ENCODE data around the gene RAB11A. TPM values are rescaled to one million over a fixed set of nuclear protein-coding genes. Genes with fewer than 3 reads are reported as not detected.
"Not testable (repeated sequence)": the region's sequence is repeated elsewhere in the genome, so short reads cannot be mapped to it uniquely, and the experiment has no call there.

RAB11A gene
- polyA plus RNA-seq, 4 donors: 244 to 340 (median 286) TPM

GRCh38 chr15:65841121-65841930, 28.0 kb upstream of the RAB11A start:
- DNase-seq (ENCODE audit: low read depth in 4 of 4, low spot score in 3 of 4): no peak

GRCh38 chr15:65845826-65846519, 23.3 kb upstream of the RAB11A start:
- no peak for DNase-seq (ENCODE audit: low read depth in 4 of 4, low spot score in 3 of 4)

DNA sequence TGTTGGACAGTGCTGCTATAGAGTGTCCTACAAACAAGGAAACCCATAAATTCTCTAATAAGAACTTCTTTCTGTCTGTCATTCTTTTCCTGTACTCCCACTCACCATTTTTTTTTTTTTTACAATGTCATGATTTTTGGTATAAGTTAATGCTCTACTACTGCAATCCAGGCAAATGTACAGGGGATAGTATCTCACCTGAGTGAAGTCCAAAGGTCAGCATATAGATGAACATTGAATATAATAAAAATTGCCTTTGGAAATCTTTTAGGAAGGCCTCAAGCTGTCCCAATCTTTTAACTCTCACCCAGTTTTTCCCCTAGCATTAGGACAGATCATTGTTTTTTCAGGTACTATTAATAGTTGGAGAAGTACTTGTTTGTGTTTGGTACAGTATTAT, 21.3 kb upstream of the RAB11A start:
- no peak for DNase-seq (ENCODE audit: low read depth in 4 of 4, low spot score in 3 of 4)

DNA sequence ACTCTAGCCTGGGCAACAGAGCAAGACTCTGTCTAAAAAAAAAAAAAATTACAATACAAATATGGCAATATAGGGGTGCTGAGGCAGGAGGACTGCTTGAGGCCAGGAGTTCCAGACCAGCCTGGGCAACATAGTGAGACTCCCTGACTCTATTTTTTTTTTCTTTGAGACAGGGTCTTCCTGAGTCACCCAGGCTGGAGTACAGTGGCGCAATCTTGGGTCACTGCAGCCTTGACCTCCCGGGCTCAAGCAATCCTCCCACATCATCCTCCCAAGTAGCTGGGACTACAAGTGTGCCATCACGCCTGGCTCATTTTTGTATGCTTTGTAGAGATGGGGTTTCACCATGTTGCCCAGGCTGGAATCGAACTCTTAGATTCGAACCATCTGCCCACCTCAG, 17.3 kb upstream of the RAB11A start:
- no peak for DNase-seq (ENCODE audit: low read depth in 4 of 4, low spot score in 3 of 4)

GRCh38 chr15:65856821-65857455, 12.4 kb upstream of the RAB11A start:
- no peak for DNase-seq (ENCODE audit: low read depth in 4 of 4, low spot score in 3 of 4)

- no peak for DNase-seq (ENCODE audit: low read depth in 4 of 4, low spot score in 3 of 4)
These were observed 11.4 kb upstream of the RAB11A start for GRCh38 chr15:65857718-65858402.

- DNase-seq (ENCODE audit: low read depth in 4 of 4, low spot score in 3 of 4): no peak
These were observed 6.6 kb upstream of the RAB11A start for GRCh38 chr15:65862682-65863081.

DNA sequence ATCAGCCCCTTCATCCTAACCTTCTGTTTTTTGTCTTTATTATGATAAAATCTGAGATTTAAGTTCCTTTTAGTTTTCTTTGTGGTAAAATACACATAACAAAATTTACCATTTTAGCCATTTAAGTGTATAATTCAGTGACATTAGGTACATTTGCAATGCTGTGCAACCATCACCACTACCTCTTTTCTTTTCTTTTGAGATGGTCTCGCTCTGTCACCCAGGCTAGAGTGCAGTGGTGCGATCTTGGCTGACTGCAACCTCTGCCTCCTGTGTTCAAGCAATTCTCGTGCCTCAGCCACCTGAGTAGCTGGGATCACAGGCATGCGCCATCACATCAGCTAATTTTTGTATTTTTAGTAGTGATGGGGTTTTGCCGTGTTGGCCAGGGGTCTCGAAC, 6.2 kb upstream of the RAB11A start:
- DNase-seq (ENCODE audit: low read depth in 4 of 4, low spot score in 3 of 4): no peak

- DNase-seq (ENCODE audit: low read depth in 4 of 4, low spot score in 3 of 4): no peak
These were observed 2.0 kb upstream of the RAB11A start for GRCh38 chr15:65867244-65867643.

DNA sequence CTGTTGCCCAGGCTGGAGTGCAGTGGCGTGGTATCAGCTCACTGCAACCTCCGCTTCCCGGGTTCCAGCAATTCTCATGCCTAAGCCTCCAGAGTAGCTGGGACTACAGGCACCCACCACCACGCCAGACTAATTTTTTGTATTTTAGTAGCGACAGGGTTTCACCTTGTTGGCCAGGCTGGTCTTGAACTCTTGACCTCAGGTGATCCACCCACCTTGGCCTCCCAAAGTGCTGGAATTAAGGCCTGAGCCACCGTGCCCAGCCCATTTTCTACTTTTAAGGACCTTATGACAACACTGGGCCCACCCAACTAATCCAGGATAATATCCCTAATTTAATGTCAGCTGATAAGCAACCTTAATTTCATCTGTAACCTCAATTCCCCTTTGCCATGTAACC, 1.4 kb upstream of the RAB11A start:
- not testable (repeated sequence) for DNase-seq (ENCODE audit: low read depth in 4 of 4, low spot score in 3 of 4)

DNA sequence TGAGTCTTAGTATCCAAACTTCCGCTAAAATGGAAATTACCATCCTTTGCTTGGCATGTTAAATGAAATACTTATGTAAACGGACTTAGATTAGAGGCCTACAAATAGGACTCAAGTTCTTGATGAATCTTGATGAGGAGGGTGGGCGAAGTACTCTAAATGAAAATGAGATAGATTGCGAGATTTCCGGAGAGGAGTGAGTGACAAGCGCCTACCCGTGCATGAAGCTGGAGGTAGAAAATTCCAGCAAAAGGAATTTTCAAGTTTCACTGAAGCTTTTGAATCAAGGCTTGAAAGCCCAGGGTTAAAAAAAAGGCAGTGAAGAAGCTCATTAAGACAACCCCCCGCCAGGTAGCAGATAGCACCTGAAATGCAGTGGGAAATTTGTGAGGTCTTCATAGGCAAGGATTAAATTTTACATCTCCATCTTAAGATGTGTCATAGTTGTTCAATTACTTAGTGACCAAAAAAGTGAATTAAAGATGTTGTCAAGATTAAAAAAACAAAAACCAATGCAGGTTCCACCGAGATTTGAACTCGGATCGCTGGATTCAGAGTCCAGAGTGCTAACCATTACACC, 655 bp upstream of the RAB11A start:
- no peak for DNase-seq (ENCODE audit: low read depth in 4 of 4, low spot score in 3 of 4)

DNA sequence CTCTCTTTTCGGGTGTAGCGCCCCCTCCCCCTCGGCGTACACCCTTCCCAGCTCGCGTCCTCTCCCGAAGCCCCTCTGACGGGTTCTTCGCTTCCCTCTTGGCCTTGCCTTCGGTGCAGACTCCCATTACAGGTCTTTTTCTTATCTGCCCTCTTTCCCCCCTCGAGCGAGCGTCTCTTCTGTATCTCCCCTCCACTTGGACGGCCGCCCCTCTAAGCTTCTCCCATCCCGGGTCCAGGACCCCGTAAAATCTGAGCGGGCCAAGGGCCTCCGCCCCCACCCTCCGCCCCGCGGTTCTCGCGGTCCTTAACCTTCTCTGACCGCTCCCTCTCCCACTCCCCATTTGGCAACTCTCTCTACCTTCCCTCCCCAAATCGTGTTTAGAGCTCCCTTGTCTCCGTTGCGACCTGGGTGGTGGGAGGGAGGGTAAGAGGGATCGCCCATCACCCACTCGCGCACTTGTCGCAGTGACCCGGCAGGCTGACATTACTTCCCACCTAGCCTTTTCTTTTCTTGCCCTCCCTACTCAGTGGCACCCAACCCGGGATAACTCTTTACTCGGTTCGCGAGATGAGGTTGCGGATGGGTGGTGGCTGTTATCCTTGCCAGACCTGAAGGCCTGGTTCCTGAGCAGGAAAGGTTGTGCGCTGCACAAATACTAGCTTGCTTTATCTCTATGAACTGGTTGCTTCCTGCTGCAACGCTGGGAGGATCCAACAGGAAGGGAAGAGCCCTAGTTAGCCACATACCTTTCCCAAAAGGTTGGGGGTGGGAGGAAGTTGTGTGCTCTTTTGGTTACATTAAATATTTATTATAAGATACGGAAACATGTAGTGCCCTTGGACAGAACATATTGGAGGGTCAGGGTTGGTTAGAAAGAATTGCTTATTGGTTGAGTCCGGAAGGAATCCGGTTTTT, 922 bp downstream of the RAB11A start:
- no peak for DNase-seq (ENCODE audit: low read depth in 4 of 4, low spot score in 3 of 4)

DNA sequence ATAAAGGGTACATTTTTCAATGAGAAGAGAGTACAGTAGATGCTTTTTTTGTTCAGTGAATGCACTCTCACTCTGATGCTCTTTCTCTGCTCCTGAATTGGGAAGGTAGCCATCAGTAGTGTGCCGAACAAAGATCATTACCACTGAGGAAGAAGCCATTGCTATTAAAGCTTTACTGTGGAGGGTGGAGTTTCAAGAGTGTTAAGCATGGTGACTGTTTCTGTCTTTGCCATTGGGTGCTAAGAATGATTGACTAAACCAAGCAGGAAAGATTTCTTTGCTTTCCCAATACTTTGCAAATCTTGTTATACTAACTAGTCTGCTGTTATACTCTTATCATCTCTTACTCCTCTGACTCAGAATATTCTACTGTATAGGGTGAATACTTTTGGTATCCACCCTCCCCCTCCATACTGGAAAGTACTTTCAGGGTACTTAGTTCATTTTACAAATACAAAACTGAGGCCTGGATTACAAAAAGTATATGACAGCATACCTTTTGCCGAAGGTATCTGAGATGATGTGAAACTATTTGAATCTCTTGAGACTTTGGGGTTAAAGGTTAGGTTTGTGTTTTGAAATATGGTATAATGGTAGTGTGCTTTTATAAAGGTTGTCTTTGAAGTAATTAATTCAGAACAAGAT, 1.7 kb downstream of the RAB11A start:
- no peak for DNase-seq (ENCODE audit: low read depth in 4 of 4, low spot score in 3 of 4)

- DNase-seq (ENCODE audit: low read depth in 4 of 4, low spot score in 3 of 4): not testable (repeated sequence)
These were observed 2.6 kb downstream of the RAB11A start for GRCh38 chr15:65871886-65872285.

DNA sequence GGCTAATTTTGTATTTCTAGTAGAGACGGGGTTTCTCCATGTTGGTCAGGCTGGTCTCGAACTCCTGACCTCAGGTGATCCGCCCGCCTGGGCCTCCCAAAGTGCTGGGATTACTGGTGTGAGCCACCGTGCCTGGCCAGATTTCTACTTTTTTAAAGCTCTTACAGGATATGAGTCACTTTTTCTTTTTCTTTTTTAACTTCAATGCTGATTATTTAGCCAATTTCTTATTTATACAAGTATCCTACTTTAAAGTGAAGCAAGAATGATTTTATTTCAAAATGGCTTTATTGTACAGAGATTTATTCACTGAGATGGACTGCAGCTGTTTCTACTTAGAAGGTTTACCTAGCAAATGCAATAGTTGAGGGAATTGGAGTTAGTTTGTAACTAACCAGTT, 3.3 kb downstream of the RAB11A start:
- DNase-seq (ENCODE audit: low read depth in 4 of 4, low spot score in 3 of 4): not testable (repeated sequence)

DNA sequence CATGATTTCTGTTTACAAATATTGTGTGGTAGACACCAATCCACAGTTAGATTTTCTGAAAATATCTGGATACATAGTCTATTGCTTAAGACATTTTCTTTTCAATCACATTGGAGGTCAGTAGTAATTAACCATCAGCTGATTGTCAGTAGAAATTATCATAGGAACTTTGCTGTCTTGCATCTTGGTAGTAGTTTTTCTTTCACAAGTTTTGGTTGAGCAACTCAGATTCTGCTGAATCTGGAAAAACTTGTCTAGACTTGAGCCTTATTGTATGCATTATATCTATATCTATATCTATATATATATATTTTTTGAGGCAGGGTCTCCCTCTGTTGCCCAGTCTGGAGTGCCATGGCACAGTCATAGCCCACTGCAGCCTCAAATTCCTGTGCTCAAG, 4.0 kb downstream of the RAB11A start:
- DNase-seq (ENCODE audit: low read depth in 4 of 4, low spot score in 3 of 4): no peak

- no peak for DNase-seq (ENCODE audit: low read depth in 4 of 4, low spot score in 3 of 4)
These were observed 6.2 kb downstream of the RAB11A start for GRCh38 chr15:65875458-65875857.

DNA sequence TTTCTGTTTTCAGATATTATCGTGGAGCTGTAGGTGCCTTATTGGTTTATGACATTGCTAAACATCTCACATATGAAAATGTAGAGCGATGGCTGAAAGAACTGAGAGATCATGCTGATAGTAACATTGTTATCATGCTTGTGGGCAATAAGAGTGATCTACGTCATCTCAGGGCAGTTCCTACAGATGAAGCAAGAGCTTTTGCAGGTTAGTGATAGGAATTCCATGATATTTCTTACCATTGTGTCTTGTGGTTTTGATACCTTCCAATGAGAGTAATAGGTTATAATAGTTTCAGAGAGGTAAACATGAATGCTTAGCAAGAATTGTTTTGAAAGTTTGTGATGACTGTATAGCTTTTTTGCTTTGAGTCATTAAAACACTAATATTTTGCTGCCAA, 8.5 kb downstream of the RAB11A start:
- no peak for DNase-seq (ENCODE audit: low read depth in 4 of 4, low spot score in 3 of 4)

- DNase-seq (ENCODE audit: low read depth in 4 of 4, low spot score in 3 of 4): no peak
These were observed 12.6 kb downstream of the RAB11A start for GRCh38 chr15:65881766-65882434.
